Breast epithelium (tissue), 4 donors: Measurements from ENCODE around the gene PCDHB11. TPM values are rescaled to one million over a fixed set of nuclear protein-coding genes. Genes with fewer than 3 reads are reported as not detected.
"Not testable (repeated sequence)": the region's sequence is repeated elsewhere in the genome, so short reads cannot be mapped to it uniquely, and the experiment has no call there.

ENCODE experiments used
- DNase-seq, 2 donors: peaks; one replicate each; pipeline ENCODE4 v3.0.0-alpha.2; 2019; ENCODE audit warnings: low spot score in 2 of 2
- H3K27ac ChIP-seq, 2 donors: fragments of 200-600 bp; sonication (generic) in 1 of 2; one replicate each; pipeline ENCODE4 v1.5.1; 2016 to 2019; ENCODE audit warnings: mild to moderate bottlenecking in 1 of 2
- H3K27me3 ChIP-seq, 2 donors: fragments of 200-600 bp; sonication (generic) in 1 of 2; one replicate each; pipeline versions ENCODE4 v1.5.1 to v1.6.0; 2017 to 2019; ENCODE audit warnings: control low read depth in 1 of 2, mild to moderate bottlenecking in 1 of 2
- H3K36me3 ChIP-seq: fragments of 200-600 bp; one replicate; pipeline ENCODE4 v1.5.1; 2019
- H3K4me1 ChIP-seq, 2 donors: fragments of 200-600 bp; sonication (generic); one replicate each; pipeline ENCODE4 v1.5.1; 2016 to 2019; ENCODE audit warnings: control low read depth in 1 of 2
- H3K4me3 ChIP-seq, 3 donors: fragments of 200-600 bp; sonication (generic); 1 replicate in 2 of 3; 2 replicates in 1 of 3; pipeline ENCODE4 v1.5.1; 2016 to 2019; ENCODE audit warnings: mild to moderate bottlenecking in 3 of 3, moderate library complexity in 2 of 3
- H3K9me3 ChIP-seq, 2 donors: fragments of 200-600 bp; sonication (generic) in 1 of 2; one replicate each; pipeline ENCODE4 v1.5.1; 2016 to 2019; ENCODE audit warnings: control low read depth in 1 of 2
- POLR2A ChIP-seq: fragments of 450-650 bp; IDR thresholded peaks from one replicate; pipeline ENCODE4 v1.6.1; 2016; ENCODE audit warnings: antibody characterized with exemption, mild to moderate bottlenecking, moderate library complexity
- POLR2AphosphoS5 ChIP-seq, 3 donors: sonication (generic); formaldehyde crosslinking; IDR thresholded peaks; one replicate each; pipeline ENCODE4 v1.6.1; 2017; ENCODE audit warnings: antibody characterized with exemption in 3 of 3
- intact Hi-C: fragments of 100-400 bp; cut with DNase I; formaldehyde crosslinking; loops from one replicate; pipeline ENCODE4 v1.15.1; 2023; ENCODE audit warnings: low total_unique reads
- total RNA-seq, 3 donors: library from RNA; depleted of rRNA; stranded (reverse); fragments of >200 nt; gene quantifications; one replicate each; pipeline ENCODE4 v1.1.0, GENCODE V29; 2016
- TF ChIP-seq, protein P1 (sequence below), 3 donors: fragments of 450-650 bp; IDR thresholded peaks; one replicate each; pipeline ENCODE4 v1.5.1; 2016 to 2017; ENCODE audit warnings: antibody characterized with exemption in 3 of 3, mild to moderate bottlenecking in 3 of 3, moderate library complexity in 3 of 3

The PCDHB11 gene
- total RNA-seq, 3 donors from 2014 or later: 2.3 to 4.6 (median 2.7) TPM

DNA sequence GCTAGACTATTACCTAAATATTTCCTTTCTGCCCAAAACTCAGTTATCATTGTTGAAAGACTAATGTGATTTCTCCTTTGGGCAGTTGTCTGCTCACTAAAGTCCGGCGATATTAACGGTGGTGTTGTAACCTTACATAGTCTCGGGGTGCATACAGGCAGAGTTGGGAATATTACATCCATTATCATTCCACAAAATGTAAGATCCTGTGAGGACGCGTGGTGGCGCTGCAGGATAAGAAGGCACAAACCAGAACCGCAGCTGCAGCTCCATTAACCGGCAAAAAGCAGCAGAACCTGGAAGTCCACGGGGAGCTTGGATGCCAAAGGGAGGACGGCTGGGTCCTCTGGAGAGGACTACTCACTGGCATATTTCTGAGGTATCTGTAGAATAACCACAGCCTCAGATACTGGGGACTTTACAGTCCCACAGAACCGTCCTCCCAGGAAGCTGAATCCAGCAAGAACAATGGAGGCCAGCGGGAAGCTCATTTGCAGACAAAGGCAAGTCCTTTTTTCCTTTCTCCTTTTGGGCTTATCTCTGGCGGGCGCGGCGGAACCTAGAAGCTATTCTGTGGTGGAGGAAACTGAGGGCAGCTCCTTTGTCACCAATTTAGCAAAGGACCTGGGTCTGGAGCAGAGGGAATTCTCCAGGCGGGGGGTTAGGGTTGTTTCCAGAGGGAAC is 14.4 kb downstream of the PCDHB11 start, which contains the start of gene PCDHB13:
Gene PCDHB13, plus strand, starts transcription at position 264 of the 684 bp plus-strand sequence. Its CDS starts 205 bp downstream, at position 469.
- H3K4me1 ChIP-seq, DNase-seq, H3K27me3 ChIP-seq, H3K36me3 ChIP-seq, H3K27ac ChIP-seq, intact Hi-C loops: not testable (repeated sequence)
- Histone ChIP-seq H3K9me3 (peaks cover 66 to 93% of the 10 kb centered on the region in 2 donors), H3K4me3 (peak within 1 kb of the TSS in 1 of 3 donors; percentile 19)
- TF ChIP-seq, protein P1, sequence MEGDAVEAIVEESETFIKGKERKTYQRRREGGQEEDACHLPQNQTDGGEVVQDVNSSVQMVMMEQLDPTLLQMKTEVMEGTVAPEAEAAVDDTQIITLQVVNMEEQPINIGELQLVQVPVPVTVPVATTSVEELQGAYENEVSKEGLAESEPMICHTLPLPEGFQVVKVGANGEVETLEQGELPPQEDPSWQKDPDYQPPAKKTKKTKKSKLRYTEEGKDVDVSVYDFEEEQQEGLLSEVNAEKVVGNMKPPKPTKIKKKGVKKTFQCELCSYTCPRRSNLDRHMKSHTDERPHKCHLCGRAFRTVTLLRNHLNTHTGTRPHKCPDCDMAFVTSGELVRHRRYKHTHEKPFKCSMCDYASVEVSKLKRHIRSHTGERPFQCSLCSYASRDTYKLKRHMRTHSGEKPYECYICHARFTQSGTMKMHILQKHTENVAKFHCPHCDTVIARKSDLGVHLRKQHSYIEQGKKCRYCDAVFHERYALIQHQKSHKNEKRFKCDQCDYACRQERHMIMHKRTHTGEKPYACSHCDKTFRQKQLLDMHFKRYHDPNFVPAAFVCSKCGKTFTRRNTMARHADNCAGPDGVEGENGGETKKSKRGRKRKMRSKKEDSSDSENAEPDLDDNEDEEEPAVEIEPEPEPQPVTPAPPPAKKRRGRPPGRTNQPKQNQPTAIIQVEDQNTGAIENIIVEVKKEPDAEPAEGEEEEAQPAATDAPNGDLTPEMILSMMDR (IDR thresholded peaks at IDR 0.05): peak in 2 of 3 donors; percentile 21 to 29

DNA sequence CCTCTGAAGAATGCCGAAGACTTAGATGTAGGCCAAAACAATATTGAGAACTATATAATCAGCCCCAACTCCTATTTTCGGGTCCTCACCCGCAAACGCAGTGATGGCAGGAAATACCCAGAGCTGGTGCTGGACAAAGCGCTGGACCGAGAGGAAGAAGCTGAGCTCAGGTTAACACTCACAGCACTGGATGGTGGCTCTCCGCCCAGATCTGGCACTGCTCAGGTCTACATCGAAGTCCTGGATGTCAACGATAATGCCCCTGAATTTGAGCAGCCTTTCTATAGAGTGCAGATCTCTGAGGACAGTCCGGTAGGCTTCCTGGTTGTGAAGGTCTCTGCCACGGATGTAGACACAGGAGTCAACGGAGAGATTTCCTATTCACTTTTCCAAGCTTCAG is 15.2 kb downstream of the PCDHB11 start:
- H3K27me3 ChIP-seq, H3K4me1 ChIP-seq, H3K27ac ChIP-seq, H3K36me3 ChIP-seq, intact Hi-C loops, DNase-seq: not testable (repeated sequence)
- H3K9me3 ChIP-seq: peaks cover 66 to 93% of the 10 kb centered on the region in 2 donors
- peak overlapping the region in 1 of 3 donors; percentile 11 for H3K4me3 ChIP-seq

DNA sequence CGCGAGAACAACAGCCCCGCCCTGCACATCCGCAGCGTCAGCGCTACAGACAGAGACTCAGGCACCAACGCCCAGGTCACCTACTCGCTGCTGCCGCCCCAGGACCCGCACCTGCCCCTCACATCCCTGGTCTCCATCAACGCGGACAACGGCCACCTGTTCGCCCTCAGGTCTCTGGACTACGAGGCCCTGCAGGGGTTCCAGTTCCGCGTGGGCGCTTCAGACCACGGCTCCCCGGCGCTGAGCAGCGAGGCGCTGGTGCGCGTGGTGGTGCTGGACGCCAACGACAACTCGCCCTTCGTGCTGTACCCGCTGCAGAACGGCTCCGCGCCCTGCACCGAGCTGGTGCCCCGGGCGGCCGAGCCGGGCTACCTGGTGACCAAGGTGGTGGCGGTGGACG is 16.1 kb downstream of the PCDHB11 start:
- H3K27ac ChIP-seq, H3K36me3 ChIP-seq, H3K27me3 ChIP-seq, H3K4me1 ChIP-seq, intact Hi-C loops, H3K4me3 ChIP-seq, DNase-seq: not testable (repeated sequence)
- H3K9me3 ChIP-seq: peaks cover 61 to 93% of the 10 kb centered on the region in 2 donors

DNA sequence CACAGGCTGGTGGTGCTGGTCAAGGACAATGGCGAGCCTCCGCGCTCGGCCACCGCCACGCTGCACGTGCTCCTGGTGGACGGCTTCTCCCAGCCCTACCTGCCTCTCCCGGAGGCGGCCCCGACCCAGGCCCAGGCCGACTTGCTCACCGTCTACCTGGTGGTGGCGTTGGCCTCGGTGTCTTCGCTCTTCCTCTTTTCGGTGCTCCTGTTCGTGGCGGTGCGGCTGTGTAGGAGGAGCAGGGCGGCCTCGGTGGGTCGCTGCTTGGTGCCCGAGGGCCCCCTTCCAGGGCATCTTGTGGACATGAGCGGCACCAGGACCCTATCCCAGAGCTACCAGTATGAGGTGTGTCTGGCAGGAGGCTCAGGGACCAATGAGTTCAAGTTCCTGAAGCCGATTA is 16.6 kb downstream of the PCDHB11 start:
- H3K9me3 ChIP-seq: peaks cover 61 to 94% of the 10 kb centered on the region in 2 donors
- H3K36me3 ChIP-seq, H3K27ac ChIP-seq, intact Hi-C loops, H3K27me3 ChIP-seq, DNase-seq, H3K4me3 ChIP-seq, H3K4me1 ChIP-seq: not testable (repeated sequence)

DNA sequence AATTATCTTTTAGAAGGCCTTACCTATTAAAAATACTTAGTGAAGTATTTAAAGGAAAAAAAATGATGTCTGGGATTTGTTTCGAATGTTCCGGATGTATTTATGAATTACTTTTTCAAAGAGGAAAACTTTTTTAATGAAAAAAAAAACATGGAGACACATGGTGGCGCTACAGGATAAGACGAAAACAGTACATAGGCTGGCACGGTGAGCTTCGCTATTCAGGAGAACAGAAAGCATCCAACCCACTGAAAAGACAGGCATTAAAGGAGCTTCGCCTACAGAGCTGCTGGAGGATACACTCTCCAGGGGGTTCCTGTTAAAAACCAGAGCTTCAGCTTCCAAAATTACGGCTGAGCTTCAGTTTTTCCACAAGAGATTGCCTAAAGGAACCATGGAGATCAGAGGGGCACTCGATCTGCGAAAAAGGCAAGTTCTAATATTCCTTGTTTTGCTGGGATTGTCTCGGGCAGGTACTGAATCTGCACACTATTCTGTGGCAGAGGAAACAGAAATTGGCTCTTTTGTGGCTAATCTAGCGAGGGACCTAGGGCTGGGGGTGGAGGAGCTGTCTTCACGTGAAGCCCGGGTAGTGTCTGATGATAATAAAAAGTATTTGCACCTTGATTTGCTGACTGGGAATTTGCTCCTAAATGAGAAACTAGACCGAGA is 23.8 kb downstream of the PCDHB11 start, which contains the start of gene PCDHB14:
Gene PCDHB14, plus strand, starts transcription at position 232 of the 672 bp plus-strand sequence. Its CDS starts 163 bp downstream, at position 395.
- DNase-seq: no peak
- Histone ChIP-seq H3K36me3 (no peaks in the 10 kb centered on the region), H3K27me3 (no peaks in the 10 kb centered on the region), H3K27ac (no peak within 1 kb of the TSS), H3K9me3 (peaks cover 68 to 98% of the 10 kb centered on the region in 2 donors), H3K4me3 (peak within 1 kb of the TSS in 2 of 3 donors; percentile 34 to 53), H3K4me1 (no peaks in the 10 kb centered on the region)
- intact Hi-C loops: no loop called here
- TF ChIP-seq, protein P1 (IDR thresholded peaks at IDR 0.05): no peak
- TF ChIP-seq POLR2A (no peak), POLR2AphosphoS5 (IDR thresholded peaks at IDR 0.05) (no peak)

DNA sequence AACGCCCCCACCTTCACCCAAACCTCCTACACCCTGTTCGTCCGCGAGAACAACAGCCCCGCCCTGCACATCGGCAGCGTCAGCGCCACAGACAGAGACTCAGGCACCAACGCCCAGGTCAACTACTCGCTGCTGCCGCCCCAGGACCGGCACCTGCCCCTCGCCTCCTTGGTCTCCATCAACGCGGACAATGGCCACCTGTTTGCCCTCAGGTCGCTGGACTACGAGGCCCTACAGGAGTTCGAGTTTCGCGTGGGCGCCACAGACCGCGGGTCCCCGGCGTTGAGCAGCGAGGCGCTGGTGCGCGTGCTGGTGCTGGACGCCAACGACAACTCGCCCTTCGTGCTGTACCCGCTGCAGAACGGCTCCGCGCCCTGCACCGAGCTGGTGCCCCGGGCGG is 25.4 kb downstream of the PCDHB11 start:
- intact Hi-C loops, H3K27ac ChIP-seq, H3K36me3 ChIP-seq, H3K4me1 ChIP-seq, DNase-seq, H3K27me3 ChIP-seq: not testable (repeated sequence)
- H3K4me3 ChIP-seq: peak overlapping the region in 1 of 3 donors; percentile 16
- peaks cover 54 to 91% of the 10 kb centered on the region in 2 donors for H3K9me3 ChIP-seq

DNA sequence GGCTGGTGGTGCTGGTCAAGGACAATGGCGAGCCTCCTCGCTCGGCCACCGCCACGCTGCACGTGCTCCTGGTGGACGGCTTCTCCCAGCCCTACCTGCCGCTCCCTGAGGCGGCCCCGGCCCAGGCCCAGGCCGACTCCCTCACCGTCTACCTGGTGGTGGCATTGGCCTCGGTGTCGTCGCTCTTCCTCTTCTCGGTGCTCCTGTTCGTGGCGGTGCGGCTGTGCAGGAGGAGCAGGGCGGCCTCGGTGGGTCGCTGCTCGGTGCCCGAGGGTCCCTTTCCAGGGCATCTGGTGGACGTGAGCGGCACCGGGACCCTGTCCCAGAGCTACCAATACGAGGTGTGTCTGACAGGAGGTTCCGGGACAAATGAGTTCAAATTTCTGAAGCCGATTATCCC is 26.0 kb downstream of the PCDHB11 start:
- DNase-seq, H3K36me3 ChIP-seq, H3K27me3 ChIP-seq, H3K4me3 ChIP-seq, H3K27ac ChIP-seq, intact Hi-C loops, H3K4me1 ChIP-seq: not testable (repeated sequence)
- H3K9me3 ChIP-seq: peaks cover 53 to 89% of the 10 kb centered on the region in 2 donors
